Heart right ventricle (tissue), 16 donors: Measurements from ENCODE around the gene EHF. TPM values are rescaled to one million over a fixed set of nuclear protein-coding genes. Genes with fewer than 3 reads are reported as not detected.
A peak's percentile ranks its signal among the peaks of the same experiment; 100 is the strongest.

Experiments
- ATAC-seq, 8 donors: fragments of 200-7000 bp; cut with Tn5 transposase; one replicate each; pipeline ENCODE4 v1.9.1; 2020; ENCODE audit warnings: mild to moderate bottlenecking in 8 of 8, moderate library complexity in 8 of 8, moderate number of reproducible peaks in 1 of 8
- DNase-seq, 2 donors: peaks; one replicate each; pipeline ENCODE4 v3.0.0-alpha.2; 2020
- H3K27ac ChIP-seq, 10 donors: fragments of 200-600 bp; sonication (generic) in 2 of 10; one replicate each; pipeline versions ENCODE4 v1.5.0 to v1.8.0; 2020 to 2022; ENCODE audit warnings: mild to moderate bottlenecking in 3 of 10
- H3K27me3 ChIP-seq, 7 donors: fragments of 200-600 bp; one replicate each; pipeline ENCODE4 v1.8.0; 2021 to 2022; ENCODE audit warnings: mild to moderate bottlenecking in 2 of 7
- H3K36me3 ChIP-seq, 9 donors: fragments of 200-600 bp; sonication (generic) in 1 of 9; one replicate each; pipeline versions ENCODE4 v1.5.0 to v1.8.0; 2020 to 2022; ENCODE audit warnings: mild to moderate bottlenecking in 2 of 9
- H3K4me1 ChIP-seq, 9 donors: fragments of 200-600 bp; sonication (generic) in 1 of 9; one replicate each; pipeline versions ENCODE4 v1.5.0 to v1.8.0; 2020 to 2022; ENCODE audit warnings: mild to moderate bottlenecking in 4 of 9
- H3K4me3 ChIP-seq, 10 donors: fragments of 200-600 bp; sonication (generic) in 2 of 10; one replicate each; pipeline versions ENCODE4 v1.5.0 to v1.8.0; 2020 to 2022; ENCODE audit warnings: mild to moderate bottlenecking in 7 of 10, moderate library complexity in 2 of 10
- H3K9me3 ChIP-seq, 11 donors: fragments of 200-600 bp in 10 of 11; sonication (generic) in 2 of 11; one replicate each; pipeline versions ENCODE4 v1.5.0 to v1.8.0; 2013 to 2022; ENCODE audit warnings: mild to moderate bottlenecking in 2 of 11, control low read depth in 1 of 11, moderate library complexity in 1 of 11
- WGBS, 2 donors: extraction: QIAGEN DNeasy Blood & Tissue Kit; methylation state at CpG; one replicate each; pipeline ENCODE4 v1.1.7; 2013; ENCODE audit warnings: inconsistent platforms in 1 of 2; 5-methylcytosine and 5-hydroxymethylcytosine counted together
- intact Hi-C, 10 donors: fragments of 100-400 bp; cut with DNase I; formaldehyde crosslinking; loops; one replicate each; pipeline versions ENCODE4 v1.11.1 to v1.14.2; 2022
- polyA plus RNA-seq, 2 donors: library from polyadenylated mRNA; stranded (reverse); fragments of 200-250 nt; gene quantifications; one replicate each; pipeline ENCODE4 v1.2.3, GENCODE V29; 2013
- total RNA-seq, 10 donors: library from RNA; stranded (reverse); fragmentation: NEBNext Ultra II Directional in 3 of 10; extraction: Animal tissue kit (Norgen Biotek cat#: 25700) in 3 of 10; gene quantifications; one replicate each; pipeline versions ENCODE4 v1.2.1 to v1.2.4, GENCODE V29; 2021 to 2023
- TF ChIP-seq, protein P1 (sequence below), 9 donors: fragments of 200-600 bp; sonication (generic) in 2 of 9; IDR thresholded peaks; one replicate each; pipeline versions ENCODE4 v1.5.0 to v1.8.0; 2021 to 2022; ENCODE audit warnings: antibody characterized with exemption in 9 of 9, mild to moderate bottlenecking in 5 of 9, moderate library complexity in 1 of 9
- donor health status: Arrhythmogenic right ventricular cardiomyopathy.
- donor health status: ischemic (EF 13 %, LVEDD 7.1; RV severe dilation, severe dysfunction).
- donor health status: healthy with polysubstance abuse.
- donor health status: DM: no; HTN: yes; CAD: no.
- donor health status: DM: no; HTN: no; CAD: no.
- donor health status: ischemic (EF 25% LVEDD 6.9; RV normal size, moderate dysfunction).
- donor health status: ischemic (EF 25% LVEDD 5.7; RV mildly dilated, moderate dysfunction).
- donor health status: healthy.
- donor health status: DM: yes; HTN: yes; CAD: no.
- donor health status: Ischemic cardiomyopathy.
- donor health status: ischemic (EF 35%, LVEDD 5.7; RV mildly dilated, moderate dysfunction).
- donor health status: nonischemic (EF 11% LVEDD 7.7; RV severe dilation, severe dysfunction).
- donor health status: DM: yes; HTN: yes; CAD: no.
- donor health status: PGD.
- donor health status: ischemic (EF 29% LVEDD 5.4; RV normal size, mild dysfunction).
- donor health status: nonischemic (EF 23%, LVEDD 6.1; RV moderate dilation, normal function).

The EHF gene
- total and polyA plus RNA-seq, 12 donors = 0.09 to 3.2 (median 0.81) TPM; not detected in 1

- intact Hi-C loops = no loop called here
- Histone ChIP-seq H3K27me3 (peaks cover 0 to 3% (median 0%) of the 10 kb centered on the region in 7 donors), H3K27ac (no peak overlapping the region), H3K4me1 (peaks cover 0 to 14% (median 6%) of the 10 kb centered on the region in 9 donors), H3K9me3 (no peaks in the 10 kb centered on the region), H3K4me3 (no peak overlapping the region), H3K36me3 (no peaks in the 10 kb centered on the region)
- no peak for DNase-seq
- no peak for ATAC-seq
- TF ChIP-seq, protein P1, sequence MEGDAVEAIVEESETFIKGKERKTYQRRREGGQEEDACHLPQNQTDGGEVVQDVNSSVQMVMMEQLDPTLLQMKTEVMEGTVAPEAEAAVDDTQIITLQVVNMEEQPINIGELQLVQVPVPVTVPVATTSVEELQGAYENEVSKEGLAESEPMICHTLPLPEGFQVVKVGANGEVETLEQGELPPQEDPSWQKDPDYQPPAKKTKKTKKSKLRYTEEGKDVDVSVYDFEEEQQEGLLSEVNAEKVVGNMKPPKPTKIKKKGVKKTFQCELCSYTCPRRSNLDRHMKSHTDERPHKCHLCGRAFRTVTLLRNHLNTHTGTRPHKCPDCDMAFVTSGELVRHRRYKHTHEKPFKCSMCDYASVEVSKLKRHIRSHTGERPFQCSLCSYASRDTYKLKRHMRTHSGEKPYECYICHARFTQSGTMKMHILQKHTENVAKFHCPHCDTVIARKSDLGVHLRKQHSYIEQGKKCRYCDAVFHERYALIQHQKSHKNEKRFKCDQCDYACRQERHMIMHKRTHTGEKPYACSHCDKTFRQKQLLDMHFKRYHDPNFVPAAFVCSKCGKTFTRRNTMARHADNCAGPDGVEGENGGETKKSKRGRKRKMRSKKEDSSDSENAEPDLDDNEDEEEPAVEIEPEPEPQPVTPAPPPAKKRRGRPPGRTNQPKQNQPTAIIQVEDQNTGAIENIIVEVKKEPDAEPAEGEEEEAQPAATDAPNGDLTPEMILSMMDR (IDR thresholded peaks at IDR 0.05) = no peak
- 79 to 83% methylated on average over 7 of the region's 7 CpGs for WGBS, 2 donors
Observed at GRCh38 chr11:34630544-34630943, 9.7 kb downstream of the EHF start.

GRCh38 chr11:34631297-34631696 lies 10.4 kb downstream of the EHF start:
- Histone ChIP-seq H3K4me1 (peaks cover 0 to 14% (median 6%) of the 10 kb centered on the region in 9 donors), H3K4me3 (no peak overlapping the region), H3K27me3 (no peaks in the 10 kb centered on the region), H3K27ac (no peak overlapping the region), H3K9me3 (no peaks in the 10 kb centered on the region), H3K36me3 (no peaks in the 10 kb centered on the region)
- 89 to 91% methylated on average over 6 of the region's 6 CpGs for WGBS, 2 donors
- intact Hi-C loops = no loop called here
- DNase-seq (no peak), ATAC-seq (no peak)
- TF ChIP-seq, protein P1 (IDR thresholded peaks at IDR 0.05) = no peak

DNA sequence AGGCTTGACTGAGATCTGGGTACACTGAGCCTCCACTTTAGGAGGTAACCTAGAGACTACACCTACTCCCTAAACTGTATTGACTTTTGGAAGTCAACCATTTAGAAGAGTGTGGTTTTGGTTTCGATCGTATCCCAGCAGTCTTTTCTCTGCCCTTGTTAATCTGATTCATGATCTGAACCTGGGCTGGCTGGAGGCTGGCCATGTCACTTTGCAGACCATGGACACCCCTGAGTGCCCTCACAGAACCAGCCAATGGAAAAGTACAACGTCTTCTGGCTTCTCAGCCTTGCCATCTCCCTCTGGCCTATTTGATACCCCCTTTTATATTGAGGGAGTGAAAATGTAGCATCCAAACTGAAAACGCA lies 10.8 kb downstream of the EHF start:
- TF ChIP-seq, protein P1 (IDR thresholded peaks at IDR 0.05) = no peak
- H3K27me3 ChIP-seq = no peaks in the 10 kb centered on the region
- H3K9me3 ChIP-seq = no peaks in the 10 kb centered on the region
- no peak overlapping the region for H3K4me3 ChIP-seq
- DNase-seq (no peak), ATAC-seq (peak in 1 of 8 donors; percentile 25)
- H3K36me3 ChIP-seq = no peaks in the 10 kb centered on the region
- intact Hi-C loops = no loop called here
- WGBS, 2 donors = 80 to 94% methylated on average over 4 of the region's 4 CpGs
- peaks cover 0 to 14% (median 6%) of the 10 kb centered on the region in 9 donors for H3K4me1 ChIP-seq
- H3K27ac ChIP-seq = peak overlapping the region in 6 of 10 donors; percentile 17 to 72 (median 62)

GRCh38 chr11:34632105-34632791 lies 11.4 kb downstream of the EHF start:
- TF ChIP-seq, protein P1 (IDR thresholded peaks at IDR 0.05) = no peak
- Histone ChIP-seq H3K27ac (peak overlapping the region in 7 of 10 donors; percentile 17 to 72 (median 60)), H3K36me3 (no peaks in the 10 kb centered on the region), H3K4me3 (no peak overlapping the region), H3K27me3 (no peaks in the 10 kb centered on the region), H3K4me1 (peaks cover 0 to 14% (median 6%) of the 10 kb centered on the region in 9 donors), H3K9me3 (no peaks in the 10 kb centered on the region)
- intact Hi-C loops = no loop called here
- 43 to 44% methylated on average over 7 of the region's 7 CpGs for WGBS, 2 donors
- DNase-seq = peak in 1 of 2 donors; percentile 34
- peak; percentile 66 to 89 (median 80) for ATAC-seq
